Lower leg skin (tissue), 3 donors: ENCODE results near the gene MTMR1.

ENCODE experiments used
- CTCF ChIP-seq, 3 donors: fragments of 450-650 bp; IDR thresholded peaks; one replicate each; pipeline ENCODE4 v1.5.1; 2016; ENCODE audit warnings: antibody characterized with exemption in 3 of 3, mild to moderate bottlenecking in 3 of 3, moderate library complexity in 2 of 3
- POLR2A ChIP-seq, 2 donors: fragments of 450-650 bp; IDR thresholded peaks; one replicate each; pipeline ENCODE4 v1.6.1; 2016 to 2017; ENCODE audit warnings: antibody characterized with exemption in 2 of 2, mild to moderate bottlenecking in 1 of 2, moderate library complexity in 1 of 2

GRCh38 chrX:150731795-150732194 is 38.6 kb downstream of the MTMR1 start:
- TF ChIP-seq CTCF (IDR thresholded peaks at IDR 0.05) (no peak), POLR2A (IDR thresholded peaks at IDR 0.05) (no peak)
